A673 (cell line): ENCODE measurements around the gene RAB13. TPM values are rescaled to one million over a fixed set of nuclear protein-coding genes. Genes with fewer than 3 reads are reported as not detected.

ENCODE experiments used
- BruUV-seq: library from RNA; stranded (reverse); fragments of 400-500 nt; replicated peaks from 2 replicates; lab custom pipeline; 2021; lab: Mats Ljungman, UMichigan
- CTCF ChIA-PET: fragments of 300-600 bp; sonication (Branson Sonifier 250); formaldehyde crosslinking; loops from one replicate; lab custom pipeline; 2022; ENCODE audit warnings: antibody characterized with exemption; lab: Charles Lee
- POLR2A ChIA-PET: fragments of 300-600 bp; sonication (Branson Sonifier 250); formaldehyde crosslinking; loops from one replicate; lab custom pipeline; 2022; ENCODE audit warnings: antibody characterized with exemption; ENCODE audit not compliant: low non-redundant PET; lab: Charles Lee
- DNase-seq: peaks from one replicate; pipeline ENCODE4 v3.0.0-alpha.2; 2015; ENCODE audit warnings: low spot score
- H3K27ac ChIP-seq: fragments of 200-600 bp; sonication (generic); 2 replicates; pipeline ENCODE4 v1.5.1; 2016; ENCODE audit warnings: mixed run types, low read depth, mild to moderate bottlenecking, mixed read lengths, antibody characterized with exemption, low read length; ENCODE audit not compliant: poor library complexity, severe bottlenecking
- H3K27me3 ChIP-seq: fragments of 200-600 bp; sonication (generic); replicated peaks from 2 replicates; pipeline ENCODE4 v1.6.1; 2017; ENCODE audit warnings: mixed run types, low read depth, mild to moderate bottlenecking, mixed read lengths, antibody characterized with exemption, low read length; ENCODE audit not compliant: insufficient read depth, poor library complexity
- H3K36me3 ChIP-seq: fragments of 200-600 bp; sonication (generic); 2 replicates; pipeline ENCODE4 v1.6.1; 2016; ENCODE audit warnings: mixed run types, mild to moderate bottlenecking, mixed read lengths, antibody characterized with exemption, low read length; ENCODE audit not compliant: insufficient read depth, poor library complexity, severe bottlenecking
- H3K4me1 ChIP-seq: fragments of 200-600 bp; sonication (generic); 2 replicates; pipeline ENCODE4 v1.6.1; 2017; ENCODE audit warnings: mixed run types, mild to moderate bottlenecking, mixed read lengths, antibody characterized with exemption, low read length; ENCODE audit not compliant: insufficient read depth, poor library complexity, severe bottlenecking
- H3K4me3 ChIP-seq: fragments of 200-600 bp; sonication (generic); 2 replicates; pipeline ENCODE4 v1.5.1; 2016; ENCODE audit warnings: low read depth, mixed run types, mild to moderate bottlenecking, mixed read lengths, low read length; ENCODE audit not compliant: poor library complexity, severe bottlenecking
- H3K9me3 ChIP-seq: fragments of 200-600 bp; sonication (generic); 2 replicates; pipeline ENCODE4 v1.6.1; 2016; ENCODE audit warnings: mixed run types, low read depth, mild to moderate bottlenecking, mixed read lengths, antibody characterized with exemption, low read length; ENCODE audit not compliant: poor library complexity, severe bottlenecking
- CTCF ChIP-seq: fragments of 300-800, 200-600 bp; sonication (generic); conservative IDR thresholded peaks from 2 replicates; pipeline ENCODE4 v1.5.1; 2017; ENCODE audit warnings: low read depth, mild to moderate bottlenecking, antibody characterized with exemption, low read length, moderate library complexity, mixed read lengths
- EZH2 ChIP-seq: fragments of 200-600 bp; sonication (generic); IDR thresholded peaks from 2 replicates; pipeline ENCODE4 v1.6.1; 2017; ENCODE audit warnings: borderline replicate concordance, low read depth, mild to moderate bottlenecking, mixed read lengths, antibody characterized with exemption, low read length; ENCODE audit not compliant: poor library complexity, severe bottlenecking
- intact Hi-C: fragments of 100-400 bp; cut with micrococcal nuclease; formaldehyde crosslinking; loops from one replicate; pipeline ENCODE4 v1.10.0; 2022; ENCODE audit not compliant: unreplicated experiment
- total RNA-seq: library from RNA; stranded (reverse); gene quantifications from 2 replicates; pipeline ENCODE4 v1.2.3, GENCODE V29; 2021

RAB13 gene
- total RNA-seq, 1 experiment from 2014 or later = 206 TPM

- H3K27ac ChIP-seq = no peak overlapping the region
- H3K36me3 ChIP-seq = peaks cover 26% of the 10 kb centered on the region
- no peak for DNase-seq
- intact Hi-C loops = no loop called here
- ChIA-PET POLR2A (no interaction called here), CTCF (no interaction called here)
- BruUV-seq = no TSS peak
- no peaks in the 10 kb centered on the region for H3K9me3 ChIP-seq
- H3K4me3 ChIP-seq = no peak overlapping the region
- no peaks in the 10 kb centered on the region for H3K27me3 ChIP-seq
- TF ChIP-seq EZH2 (no peak), CTCF (no peak)
- peaks cover 3% of the 10 kb centered on the region for H3K4me1 ChIP-seq
These were observed 31.3 kb downstream of the RAB13 start for GRCh38 chr1:153954826-153955225.

DNA sequence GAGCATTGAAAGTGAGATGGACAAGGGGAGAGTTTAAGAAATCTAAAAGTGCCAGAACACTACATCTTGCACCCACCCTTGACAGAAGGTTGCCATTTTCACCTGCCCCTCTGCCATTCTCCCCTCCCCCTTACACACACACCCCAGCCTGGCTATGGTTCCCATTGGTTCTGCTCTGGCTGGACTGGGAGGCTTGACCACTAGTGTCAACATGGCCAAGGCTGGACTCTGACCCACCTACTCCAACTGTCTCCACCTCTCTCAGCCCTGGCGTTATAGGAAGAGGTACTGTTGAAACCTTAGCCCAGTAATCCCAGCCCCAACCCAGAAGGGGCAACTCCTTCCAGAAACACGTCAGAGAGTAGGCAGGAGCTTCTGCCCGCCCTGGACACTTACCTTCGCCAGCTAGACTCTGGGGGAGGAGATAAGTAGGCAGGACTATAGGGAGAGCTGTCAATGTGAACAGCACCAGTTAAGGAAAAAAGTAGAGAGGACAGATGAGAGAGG, 32.2 kb downstream of the RAB13 start:
- intact Hi-C loops = no loop called here
- ChIA-PET CTCF (no interaction called here), POLR2A (no interaction called here)
- no peak overlapping the region for H3K4me3 ChIP-seq
- TF ChIP-seq EZH2 (no peak), CTCF (no peak)
- peaks cover 3% of the 10 kb centered on the region for H3K4me1 ChIP-seq
- no peak for DNase-seq
- BruUV-seq = no TSS peak
- H3K36me3 ChIP-seq = peaks cover 26% of the 10 kb centered on the region
- no peak overlapping the region for H3K27ac ChIP-seq
- no peaks in the 10 kb centered on the region for H3K27me3 ChIP-seq
- H3K9me3 ChIP-seq = no peaks in the 10 kb centered on the region

GRCh38 chr1:153951801-153952200, 34.3 kb downstream of the RAB13 start:
- Histone ChIP-seq H3K27me3 (no peaks in the 10 kb centered on the region), H3K4me1 (peaks cover 3% of the 10 kb centered on the region), H3K27ac (no peak overlapping the region), H3K9me3 (no peaks in the 10 kb centered on the region), H3K36me3 (peaks cover 38% of the 10 kb centered on the region), H3K4me3 (no peak overlapping the region)
- BruUV-seq = no TSS peak
- DNase-seq = no peak
- CTCF ChIA-PET = no interaction called here
- TF ChIP-seq EZH2 = no peak
- no peak for TF ChIP-seq CTCF
- POLR2A ChIA-PET = no interaction called here
- intact Hi-C loops = no loop called here
